Stimulated activated memory B cell treated with anti-CD40 and anti-IgM and Interleukin-4, amounts not matched to agents 10 μg/mL and 1 μg/mL and 100 μg/mL, for 72 hours (primary cell): ENCODE measurements around the gene KAT7.

Source experiments
- ATAC-seq: fragments of 150-1000 bp; cut with Tn5 transposase; 2 replicates; pipeline ENCODE4 v1.10.0; 2021
- H3K27ac Mint-ChIP-seq: one replicate; pipeline ENCODE4 v1.8.0; 2022; ENCODE audit warnings: mild to moderate bottlenecking, mixed read lengths
- H3K27me3 Mint-ChIP-seq: one replicate; pipeline ENCODE4 v1.8.0; 2022; ENCODE audit warnings: mixed read lengths
- H3K36me3 Mint-ChIP-seq: one replicate; pipeline ENCODE4 v1.8.0; 2022; ENCODE audit warnings: mixed read lengths
- H3K4me1 Mint-ChIP-seq: one replicate; pipeline ENCODE4 v1.8.0; 2022; ENCODE audit warnings: mixed read lengths
- H3K4me3 Mint-ChIP-seq: one replicate; pipeline ENCODE4 v1.8.0; 2022; ENCODE audit warnings: mild to moderate bottlenecking, moderate library complexity, mixed read lengths
- H3K9me3 Mint-ChIP-seq: one replicate; pipeline ENCODE4 v1.8.0; 2022; ENCODE audit warnings: mixed read lengths

KAT7 gene

GRCh38 chr17:49854126-49854525 is 65.6 kb downstream of the KAT7 start:
- no peaks in the 10 kb centered on the region for H3K36me3 Mint-ChIP-seq
- H3K27me3 Mint-ChIP-seq: peaks cover 45% of the 10 kb centered on the region
- no peak overlapping the region for H3K27ac Mint-ChIP-seq
- peaks cover 6% of the 10 kb centered on the region for H3K4me1 Mint-ChIP-seq
- no peaks in the 10 kb centered on the region for H3K9me3 Mint-ChIP-seq
- ATAC-seq: no peak
- no peak overlapping the region for H3K4me3 Mint-ChIP-seq

- no peak for ATAC-seq
- H3K4me3 Mint-ChIP-seq: no peak overlapping the region
- peaks cover 7% of the 10 kb centered on the region for H3K4me1 Mint-ChIP-seq
- no peak overlapping the region for H3K27ac Mint-ChIP-seq
- peaks cover 51% of the 10 kb centered on the region for H3K27me3 Mint-ChIP-seq
- no peaks in the 10 kb centered on the region for H3K36me3 Mint-ChIP-seq
- H3K9me3 Mint-ChIP-seq: no peaks in the 10 kb centered on the region
Observed at GRCh38 chr17:49858796-49859195, 70.3 kb downstream of the KAT7 start.

- Mint-ChIP-seq H3K27ac (no peak overlapping the region), H3K27me3 (peaks cover 44% of the 10 kb centered on the region), H3K4me3 (no peak overlapping the region), H3K9me3 (no peaks in the 10 kb centered on the region), H3K4me1 (peaks cover 7% of the 10 kb centered on the region), H3K36me3 (no peaks in the 10 kb centered on the region)
- ATAC-seq: no peak
Observed at GRCh38 chr17:49859991-49860953, 71.8 kb downstream of the KAT7 start.

- H3K4me1 Mint-ChIP-seq: peaks cover 7% of the 10 kb centered on the region
- H3K27ac Mint-ChIP-seq: no peak overlapping the region
- peaks cover 42% of the 10 kb centered on the region for H3K27me3 Mint-ChIP-seq
- no peak overlapping the region for H3K4me3 Mint-ChIP-seq
- no peak for ATAC-seq
- H3K36me3 Mint-ChIP-seq: no peaks in the 10 kb centered on the region
- no peaks in the 10 kb centered on the region for H3K9me3 Mint-ChIP-seq
Observed at GRCh38 chr17:49861150-49861884, 72.8 kb downstream of the KAT7 start.

GRCh38 chr17:49862781-49863331 is 74.4 kb downstream of the KAT7 start:
- Mint-ChIP-seq H3K36me3 (no peaks in the 10 kb centered on the region), H3K4me1 (peaks cover 7% of the 10 kb centered on the region), H3K27me3 (peaks cover 44% of the 10 kb centered on the region), H3K27ac (no peak overlapping the region), H3K4me3 (no peak overlapping the region), H3K9me3 (no peaks in the 10 kb centered on the region)
- ATAC-seq: no peak

GRCh38 chr17:49866019-49866380 is 77.5 kb downstream of the KAT7 start:
- Mint-ChIP-seq H3K27me3 (peaks cover 52% of the 10 kb centered on the region), H3K27ac (no peak overlapping the region), H3K36me3 (no peaks in the 10 kb centered on the region), H3K4me3 (no peak overlapping the region), H3K9me3 (no peaks in the 10 kb centered on the region), H3K4me1 (peaks cover 4% of the 10 kb centered on the region)
- ATAC-seq: no peak

- Mint-ChIP-seq H3K4me1 (no peaks in the 10 kb centered on the region), H3K27me3 (peaks cover 43% of the 10 kb centered on the region), H3K9me3 (no peaks in the 10 kb centered on the region), H3K36me3 (no peaks in the 10 kb centered on the region), H3K27ac (no peak overlapping the region), H3K4me3 (no peak overlapping the region)
- no peak for ATAC-seq
Observed at GRCh38 chr17:49866882-49867413, 78.5 kb downstream of the KAT7 start.

GRCh38 chr17:49869038-49869374 is 80.5 kb downstream of the KAT7 start:
- H3K27me3 Mint-ChIP-seq: peaks cover 32% of the 10 kb centered on the region
- no peak for ATAC-seq
- no peak overlapping the region for H3K27ac Mint-ChIP-seq
- no peaks in the 10 kb centered on the region for H3K36me3 Mint-ChIP-seq
- no peaks in the 10 kb centered on the region for H3K9me3 Mint-ChIP-seq
- H3K4me1 Mint-ChIP-seq: no peaks in the 10 kb centered on the region
- no peak overlapping the region for H3K4me3 Mint-ChIP-seq

- Mint-ChIP-seq H3K36me3 (no peaks in the 10 kb centered on the region), H3K27ac (no peak overlapping the region), H3K27me3 (peaks cover 40% of the 10 kb centered on the region), H3K4me3 (no peak overlapping the region), H3K4me1 (no peaks in the 10 kb centered on the region), H3K9me3 (no peaks in the 10 kb centered on the region)
- ATAC-seq: no peak
Observed at GRCh38 chr17:49870298-49870697, 81.8 kb downstream of the KAT7 start.

GRCh38 chr17:49871211-49871610 is 82.7 kb downstream of the KAT7 start:
- H3K36me3 Mint-ChIP-seq: no peaks in the 10 kb centered on the region
- H3K4me3 Mint-ChIP-seq: no peak overlapping the region
- H3K27me3 Mint-ChIP-seq: peaks cover 46% of the 10 kb centered on the region
- H3K27ac Mint-ChIP-seq: no peak overlapping the region
- no peaks in the 10 kb centered on the region for H3K4me1 Mint-ChIP-seq
- no peak for ATAC-seq
- H3K9me3 Mint-ChIP-seq: no peaks in the 10 kb centered on the region

- Mint-ChIP-seq H3K4me3 (no peak overlapping the region), H3K9me3 (no peaks in the 10 kb centered on the region), H3K36me3 (no peaks in the 10 kb centered on the region), H3K4me1 (no peaks in the 10 kb centered on the region), H3K27me3 (peaks cover 48% of the 10 kb centered on the region), H3K27ac (no peak overlapping the region)
- no peak for ATAC-seq
Observed at GRCh38 chr17:49872754-49873377, 84.4 kb downstream of the KAT7 start.

- no peak for ATAC-seq
- Mint-ChIP-seq H3K4me1 (no peaks in the 10 kb centered on the region), H3K9me3 (no peaks in the 10 kb centered on the region), H3K27me3 (peaks cover 47% of the 10 kb centered on the region), H3K4me3 (no peak overlapping the region), H3K36me3 (no peaks in the 10 kb centered on the region), H3K27ac (no peak overlapping the region)
Observed at GRCh38 chr17:49873466-49873865, 85.0 kb downstream of the KAT7 start.

GRCh38 chr17:49873926-49874325 is 85.4 kb downstream of the KAT7 start:
- Mint-ChIP-seq H3K4me1 (no peaks in the 10 kb centered on the region), H3K27me3 (peaks cover 43% of the 10 kb centered on the region), H3K36me3 (no peaks in the 10 kb centered on the region), H3K4me3 (no peak overlapping the region), H3K27ac (no peak overlapping the region), H3K9me3 (no peaks in the 10 kb centered on the region)
- no peak for ATAC-seq

- Mint-ChIP-seq H3K27ac (no peak overlapping the region), H3K4me3 (no peak overlapping the region), H3K27me3 (peaks cover 44% of the 10 kb centered on the region), H3K36me3 (no peaks in the 10 kb centered on the region), H3K4me1 (no peaks in the 10 kb centered on the region), H3K9me3 (no peaks in the 10 kb centered on the region)
- ATAC-seq: no peak
Observed at GRCh38 chr17:49874911-49875310, 86.4 kb downstream of the KAT7 start.

- no peak for ATAC-seq
- peaks cover 6% of the 10 kb centered on the region for H3K4me1 Mint-ChIP-seq
Observed at GRCh38 chr17:49875685-49876084, 87.2 kb downstream of the KAT7 start.

More at GRCh38 chr17:49875685-49876084, 87.2 kb downstream of the KAT7 start:
- Mint-ChIP-seq H3K36me3 (no peaks in the 10 kb centered on the region), H3K27me3 (peaks cover 44% of the 10 kb centered on the region), H3K9me3 (no peaks in the 10 kb centered on the region), H3K4me3 (no peak overlapping the region), H3K27ac (no peak overlapping the region)
